ENCODE results near the gene ETFA.

- TF ChIP-seq POLR2A (IDR thresholded peaks at IDR 0.05) = no peak
- TF ChIP-seq, protein P1, sequence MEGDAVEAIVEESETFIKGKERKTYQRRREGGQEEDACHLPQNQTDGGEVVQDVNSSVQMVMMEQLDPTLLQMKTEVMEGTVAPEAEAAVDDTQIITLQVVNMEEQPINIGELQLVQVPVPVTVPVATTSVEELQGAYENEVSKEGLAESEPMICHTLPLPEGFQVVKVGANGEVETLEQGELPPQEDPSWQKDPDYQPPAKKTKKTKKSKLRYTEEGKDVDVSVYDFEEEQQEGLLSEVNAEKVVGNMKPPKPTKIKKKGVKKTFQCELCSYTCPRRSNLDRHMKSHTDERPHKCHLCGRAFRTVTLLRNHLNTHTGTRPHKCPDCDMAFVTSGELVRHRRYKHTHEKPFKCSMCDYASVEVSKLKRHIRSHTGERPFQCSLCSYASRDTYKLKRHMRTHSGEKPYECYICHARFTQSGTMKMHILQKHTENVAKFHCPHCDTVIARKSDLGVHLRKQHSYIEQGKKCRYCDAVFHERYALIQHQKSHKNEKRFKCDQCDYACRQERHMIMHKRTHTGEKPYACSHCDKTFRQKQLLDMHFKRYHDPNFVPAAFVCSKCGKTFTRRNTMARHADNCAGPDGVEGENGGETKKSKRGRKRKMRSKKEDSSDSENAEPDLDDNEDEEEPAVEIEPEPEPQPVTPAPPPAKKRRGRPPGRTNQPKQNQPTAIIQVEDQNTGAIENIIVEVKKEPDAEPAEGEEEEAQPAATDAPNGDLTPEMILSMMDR (IDR thresholded peaks at IDR 0.05) = no peak
These were observed 59.6 kb downstream of the ETFA start for GRCh38 chr15:76251717-76252116.

Measured in esophagus squamous epithelium (tissue), 4 donors.